NOMO-1 (cell line): ENCODE data around the gene PREP.
"Not testable (repeated sequence)": the region's sequence is repeated elsewhere in the genome, so short reads cannot be mapped to it uniquely, and the experiment has no call there.

ENCODE experiments used
- DNase-seq, 2 experiments: peaks; one replicate each; lab custom pipeline; 2025; ENCODE audit not compliant: unreplicated experiment in 2 of 2; lab: John Stamatoyannopoulos, UW

The PREP gene

GRCh38 chr6:105274678-105275077, 128.2 kb downstream of the PREP start:
- DNase-seq = no peak

- no peak for DNase-seq
These were observed 129.3 kb downstream of the PREP start for GRCh38 chr6:105273589-105273988.

- DNase-seq = no peak
These were observed 130.1 kb downstream of the PREP start for GRCh38 chr6:105272786-105273185.

- no peak for DNase-seq
These were observed 132.4 kb downstream of the PREP start for GRCh38 chr6:105270511-105270910.

GRCh38 chr6:105269390-105269789, 133.5 kb downstream of the PREP start:
- no peak for DNase-seq

GRCh38 chr6:105263685-105264610, 138.9 kb downstream of the PREP start:
- DNase-seq = no peak

- no peak for DNase-seq
These were observed 142.7 kb downstream of the PREP start for GRCh38 chr6:105259913-105260889.

GRCh38 chr6:105258816-105259215, 144.1 kb downstream of the PREP start:
- no peak for DNase-seq

GRCh38 chr6:105257340-105257739, 145.5 kb downstream of the PREP start:
- no peak for DNase-seq

GRCh38 chr6:105256619-105257018, 146.3 kb downstream of the PREP start:
- DNase-seq = no peak

GRCh38 chr6:105253787-105254186, 149.1 kb downstream of the PREP start:
- DNase-seq = no peak

GRCh38 chr6:105251689-105252088, 151.2 kb downstream of the PREP start:
- DNase-seq = no peak

GRCh38 chr6:105250533-105250932, 152.3 kb downstream of the PREP start:
- no peak for DNase-seq

- DNase-seq = no peak
These were observed 159.4 kb downstream of the PREP start for GRCh38 chr6:105243487-105243886.

GRCh38 chr6:105235155-105235554, 167.7 kb downstream of the PREP start:
- no peak for DNase-seq

GRCh38 chr6:105231771-105232170, 171.1 kb downstream of the PREP start:
- not testable (repeated sequence) for DNase-seq
